Body of pancreas (tissue), 4 donors: ENCODE data around the gene FTSJ1.

Source experiments
- CTCF ChIP-seq, 7 experiments: fragments of 450-650 bp in 4 of 7; fragments of 200-600 bp in 3 of 7; sonication (generic) in 3 of 7; IDR thresholded peaks; one replicate each; pipeline ENCODE4 v1.5.1; 2016 to 2019; ENCODE audit warnings: antibody characterized with exemption in 7 of 7
- POLR2A ChIP-seq, 3 donors: fragments of 450-650 bp; IDR thresholded peaks; one replicate each; pipeline ENCODE4 v1.6.1; 2016; ENCODE audit warnings: antibody characterized with exemption in 3 of 3, mild to moderate bottlenecking in 2 of 3

- TF ChIP-seq CTCF (IDR thresholded peaks at IDR 0.05) (no peak), POLR2A (IDR thresholded peaks at IDR 0.05) (no peak)
These were observed 16.0 kb upstream of the FTSJ1 start for GRCh38 chrX:48460031-48460430.
